GM12878 (cell line): ENCODE data around the gene C12orf60. TPM values are rescaled to one million over a fixed set of nuclear protein-coding genes. Genes with fewer than 3 reads are reported as not detected.

ENCODE experiments used
- ATAC-seq: fragments of 200-7000 bp; cut with Tn5 transposase; 3 replicates; pipeline ENCODE4 v1.9.1; 2020; ENCODE audit warnings: mild to moderate bottlenecking, moderate library complexity
- BruUV-seq: library from RNA; stranded (reverse); fragments of 400-500 nt; replicated peaks from 2 replicates; lab custom pipeline; 2021; lab: Mats Ljungman, UMichigan
- CTCF ChIA-PET: fragments of 300-600 bp; sonication (Branson Sonifier 250); formaldehyde crosslinking; extraction: SDS; loops from one replicate; lab custom pipeline; 2021; ENCODE audit warnings: inconsistent platforms; lab: Yijun Ruan, JAX
- POLR2A ChIA-PET: fragments of 350-600 bp; formaldehyde crosslinking; extraction: SDS; loops from one replicate; lab custom pipeline; 2021; ENCODE audit warnings: inconsistent platforms; lab: Charles Lee
- RAD21 ChIA-PET: fragments of 300-600 bp; sonication (Branson Sonifier 250); formaldehyde crosslinking; loops from one replicate; lab custom pipeline; 2023; ENCODE audit warnings: antibody characterized with exemption; ENCODE audit not compliant: unreplicated experiment; lab: Charles Lee
- SMC1A ChIA-PET: fragments of 300-600 bp; sonication (Branson Sonifier 250); formaldehyde crosslinking; loops from one replicate; lab custom pipeline; 2023; ENCODE audit not compliant: unreplicated experiment, uncharacterized antibody; lab: Charles Lee
- DNase-seq: peaks from one replicate; pipeline ENCODE4 v3.0.0-alpha.2; 2011; ENCODE audit warnings: low read depth, low spot score
- FAIRE-seq: peaks from 3 replicates; lab custom pipeline; 2011; peaks lifted over from hg19 to GRCh38; lab: Jason Lieb, UNC
- H2AFZ ChIP-seq: 2 replicates; pipeline ENCODE4 v1.6.0; 2011; ENCODE audit warnings: low read depth, low read length, control low read depth; ENCODE audit not compliant: control insufficient read depth
- H3K27ac ChIP-seq: 2 replicates; pipeline ENCODE4 v1.5.1; 2011; ENCODE audit warnings: control low read depth; ENCODE audit not compliant: control insufficient read depth, insufficient read depth
- H3K27me3 ChIP-seq, 2 experiments: replicated peaks in 1 of 2; 2 replicates each; pipeline versions ENCODE4 v1.6.0 to v1.6.1; 2011; ENCODE audit warnings: low read length in 1 of 2; ENCODE audit not compliant: control insufficient read depth in 2 of 2, insufficient read depth in 2 of 2
- H3K36me3 ChIP-seq, 2 experiments: 2 replicates each; pipeline ENCODE4 v1.5.1; 2011; ENCODE audit warnings: low read length in 1 of 2; ENCODE audit not compliant: control insufficient read depth in 2 of 2, insufficient read depth in 2 of 2
- H3K4me1 ChIP-seq: 2 replicates; pipeline ENCODE4 v1.6.1; 2011; ENCODE audit warnings: mild to moderate bottlenecking, low read length, moderate library complexity, mixed read lengths; ENCODE audit not compliant: control insufficient read depth, insufficient read depth
- H3K4me2 ChIP-seq: 2 replicates; pipeline ENCODE4 v1.6.0; 2011; ENCODE audit warnings: control low read depth; ENCODE audit not compliant: control insufficient read depth, insufficient read depth
- H3K4me3 ChIP-seq: fragments of 200-600 bp; sonication (generic); 2 replicates; pipeline ENCODE4 v1.5.1; 2016
- H3K79me2 ChIP-seq: 2 replicates; pipeline ENCODE4 v1.6.0; 2011; ENCODE audit warnings: low read length; ENCODE audit not compliant: control insufficient read depth, insufficient read depth
- H3K9ac ChIP-seq: 2 replicates; pipeline ENCODE4 v1.8.0; 2011; ENCODE audit warnings: low read length, control low read depth, mixed read lengths; ENCODE audit not compliant: control insufficient read depth, insufficient read depth
- H3K9me3 ChIP-seq: replicated peaks from 3 replicates; pipeline ENCODE4 v1.5.1; 2011; ENCODE audit warnings: mild to moderate bottlenecking, low read length; ENCODE audit not compliant: control insufficient read depth, insufficient read depth
- H4K20me1 ChIP-seq: 2 replicates; pipeline ENCODE4 v1.6.0; 2011; ENCODE audit not compliant: control insufficient read depth, insufficient read depth
- CHD1 ChIP-seq: IDR thresholded peaks from 2 replicates; pipeline ENCODE4 v1.6.1; 2012; ENCODE audit warnings: low read depth, low read length, improper control_type of control experiment
- E2F4 ChIP-seq: IDR thresholded peaks from 2 replicates; pipeline ENCODE4 v1.6.1; 2012; ENCODE audit warnings: low read depth, low read length, improper control_type of control experiment
- JUND ChIP-seq: IDR thresholded peaks from 2 replicates; pipeline ENCODE4 v1.6.1; 2012; ENCODE audit warnings: low read depth, mild to moderate bottlenecking, low read length, improper control_type of control experiment, moderate library complexity
- MYC ChIP-seq: IDR thresholded peaks from 2 replicates; pipeline ENCODE4 v1.6.1; 2011; ENCODE audit warnings: mild to moderate bottlenecking, low read length, moderate library complexity, inconsistent platforms; ENCODE audit not compliant: insufficient read depth, insufficient replicate concordance, insufficient read length, severe bottlenecking
- NFIC ChIP-seq: IDR thresholded peaks from 2 replicates; pipeline ENCODE4 v1.6.1; 2012; ENCODE audit warnings: low read depth, mild to moderate bottlenecking, inconsistent platforms, low read length, moderate library complexity
- NFYB ChIP-seq: IDR thresholded peaks from 2 replicates; pipeline ENCODE4 v1.6.1; 2011; ENCODE audit warnings: low read depth, mild to moderate bottlenecking, low read length, improper control_type of control experiment, moderate library complexity; ENCODE audit not compliant: insufficient read depth
- REST ChIP-seq: IDR thresholded peaks from 2 replicates; pipeline ENCODE4 v1.6.1; 2012; ENCODE audit warnings: mild to moderate bottlenecking, low read depth, low read length
- STAT3 ChIP-seq: IDR thresholded peaks from 2 replicates; pipeline ENCODE4 v1.6.1; 2011; ENCODE audit warnings: low read depth, low read length, improper control_type of control experiment
- ZNF24 ChIP-seq: fragments of 450-650 bp; IDR thresholded peaks from 2 replicates; pipeline ENCODE4 v1.6.1; 2017; ENCODE audit warnings: antibody characterized with exemption, mild to moderate bottlenecking
- WGBS: methylation state at CpG from one replicate; pipeline ENCODE4 v1.1.6; 2016; ENCODE audit warnings: low lambda C conversion rate; ENCODE audit not compliant: insufficient replicate concordance, insufficient coverage; ENCODE audit errors: missing lambda C conversion rate; 5-methylcytosine and 5-hydroxymethylcytosine counted together
- in situ Hi-C: fragments of 300-500 bp; cut with MboI; formaldehyde crosslinking; loops from 9 replicates; pipeline ENCODE4 v1.14.3; 2018; ENCODE audit warnings: mixed read lengths
- intact Hi-C: fragments of 100-400 bp; cut with micrococcal nuclease; formaldehyde crosslinking; loops from one replicate; pipeline ENCODE4 v1.14.2; 2022; ENCODE audit not compliant: unreplicated experiment
- polyA plus RNA-seq, 11 experiments: library from polyadenylated mRNA; depleted of rRNA in 4 of 11; unstranded in 6 of 11; stranded (reverse) in 5 of 11; fragments of >200 nt; fragmentation: Nextera tagmentation in 4 of 11; fragmentation: Illumina TruSeq in 1 of 11; extraction: Ambion mirVana in 4 of 11; extraction: Trizol in 1 of 11; gene quantifications; 1 replicate in 1 of 11; 2 replicates in 10 of 11; pipeline versions ENCODE4 v1.2.1 to v1.2.3, GENCODE V29; 2011 to 2016; ENCODE audit warnings: inconsistent platforms in 2 of 11, missing spikeins in 2 of 11, low read depth in 1 of 11
- total RNA-seq, 4 experiments: library from RNA; depleted of rRNA in 3 of 4; stranded (reverse); fragments of >200 nt in 3 of 4; fragmentation: Illumina TruSeq in 1 of 4; extraction: Trizol in 1 of 4; gene quantifications; 2 replicates each; pipeline versions ENCODE4 v1.2.1 to v1.2.3, GENCODE V29; 2013 to 2021

C12orf60 gene
- total and polyA plus RNA-seq, 10 of the 15 experiments (the other 5 are each of a cell fraction or from before 2014, with no cell fraction given), result 1.8 to 7.2 (median 3.2) TPM

- no peaks in the 10 kb centered on the region for H3K79me2 ChIP-seq
- ChIA-PET SMC1A (no interaction called here), CTCF (no interaction called here), RAD21 (no interaction called here), POLR2A (no interaction called here)
- H2AFZ ChIP-seq, result no peak overlapping the region
- no peak overlapping the region for H3K4me3 ChIP-seq
- no peak for ATAC-seq
- H3K36me3 ChIP-seq, result no peaks in the 10 kb centered on the region
- no peak overlapping the region for H3K4me2 ChIP-seq
- H3K27me3 ChIP-seq, result no peaks in the 10 kb centered on the region
- no peak overlapping the region for H3K9ac ChIP-seq
- intact Hi-C loops (no loop called here), in situ Hi-C loops (no loop called here)
- H3K9me3 ChIP-seq, result no peaks in the 10 kb centered on the region
- BruUV-seq, result no TSS peak
- no peak overlapping the region for H3K27ac ChIP-seq
- no peak for FAIRE-seq
- no peaks in the 10 kb centered on the region for H3K4me1 ChIP-seq
- TF ChIP-seq CHD1 (no peak), MYC (no peak), REST (no peak), STAT3 (no peak), NFIC (no peak), NFYB (no peak), JUND (no peak), ZNF24 (no peak), E2F4 (no peak)
- no peaks in the 10 kb centered on the region for H4K20me1 ChIP-seq
- WGBS, result 5% methylated on average over 1 of the region's 1 CpG
- no peak for DNase-seq
These were observed 68.4 kb downstream of the C12orf60 start for GRCh38 chr12:14871886-14872285.
